ENCODE data around the gene RSPO4. TPM values are rescaled to one million over a fixed set of nuclear protein-coding genes. Genes with fewer than 3 reads are reported as not detected.

The RSPO4 gene
- total RNA-seq, 4 donors from 2014 or later = not detected

DNA sequence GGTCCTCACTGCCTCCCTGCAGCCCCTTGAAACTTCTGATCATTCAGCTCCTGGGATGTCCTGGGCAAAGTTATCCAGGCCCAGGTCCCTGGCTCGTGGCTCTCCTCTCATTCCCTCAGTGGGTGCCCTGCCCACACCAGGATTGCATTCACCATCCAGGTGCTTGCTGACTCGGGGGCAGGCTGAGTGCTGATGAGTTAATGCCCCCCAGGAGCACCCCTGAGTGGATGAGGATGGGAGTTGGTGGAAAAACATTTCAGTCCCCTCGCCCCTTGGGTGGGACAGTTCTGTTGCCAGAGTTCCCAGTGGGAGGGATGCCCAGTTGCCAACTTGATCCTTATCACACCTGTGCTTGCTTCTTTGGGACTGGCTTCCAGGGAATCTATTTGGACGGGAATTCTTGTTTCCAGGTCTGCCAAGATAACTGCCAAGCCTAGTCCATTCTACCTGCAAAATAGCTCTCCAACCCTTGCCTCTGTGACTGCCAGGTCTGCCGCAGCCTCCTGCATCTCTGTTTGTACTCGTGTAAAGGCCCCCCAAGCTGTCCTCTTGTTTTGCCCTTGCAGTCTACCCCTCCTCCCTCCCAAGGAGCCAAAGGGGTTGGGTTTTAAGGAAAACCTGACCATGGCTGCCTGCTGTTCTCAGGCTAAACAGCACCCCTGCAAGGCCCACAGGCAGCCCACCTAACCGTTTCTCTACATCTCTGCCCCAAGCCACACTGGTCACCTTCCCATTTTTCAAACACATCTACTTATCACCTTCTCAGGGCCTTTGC lies 11.6 kb upstream of the RSPO4 start:
- Histone ChIP-seq H3K27ac (no peak overlapping the region), H3K27me3 (no peaks in the 10 kb centered on the region), H3K36me3 (no peaks in the 10 kb centered on the region), H3K4me3 (no peak overlapping the region), H3K9me3 (no peaks in the 10 kb centered on the region), H3K4me1 (no peaks in the 10 kb centered on the region)
- TF ChIP-seq, protein P1, sequence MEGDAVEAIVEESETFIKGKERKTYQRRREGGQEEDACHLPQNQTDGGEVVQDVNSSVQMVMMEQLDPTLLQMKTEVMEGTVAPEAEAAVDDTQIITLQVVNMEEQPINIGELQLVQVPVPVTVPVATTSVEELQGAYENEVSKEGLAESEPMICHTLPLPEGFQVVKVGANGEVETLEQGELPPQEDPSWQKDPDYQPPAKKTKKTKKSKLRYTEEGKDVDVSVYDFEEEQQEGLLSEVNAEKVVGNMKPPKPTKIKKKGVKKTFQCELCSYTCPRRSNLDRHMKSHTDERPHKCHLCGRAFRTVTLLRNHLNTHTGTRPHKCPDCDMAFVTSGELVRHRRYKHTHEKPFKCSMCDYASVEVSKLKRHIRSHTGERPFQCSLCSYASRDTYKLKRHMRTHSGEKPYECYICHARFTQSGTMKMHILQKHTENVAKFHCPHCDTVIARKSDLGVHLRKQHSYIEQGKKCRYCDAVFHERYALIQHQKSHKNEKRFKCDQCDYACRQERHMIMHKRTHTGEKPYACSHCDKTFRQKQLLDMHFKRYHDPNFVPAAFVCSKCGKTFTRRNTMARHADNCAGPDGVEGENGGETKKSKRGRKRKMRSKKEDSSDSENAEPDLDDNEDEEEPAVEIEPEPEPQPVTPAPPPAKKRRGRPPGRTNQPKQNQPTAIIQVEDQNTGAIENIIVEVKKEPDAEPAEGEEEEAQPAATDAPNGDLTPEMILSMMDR (IDR thresholded peaks at IDR 0.05) = no peak
- TF ChIP-seq POLR2A (IDR thresholded peaks at IDR 0.05) = no peak
- DNase-seq = no peak

DNA sequence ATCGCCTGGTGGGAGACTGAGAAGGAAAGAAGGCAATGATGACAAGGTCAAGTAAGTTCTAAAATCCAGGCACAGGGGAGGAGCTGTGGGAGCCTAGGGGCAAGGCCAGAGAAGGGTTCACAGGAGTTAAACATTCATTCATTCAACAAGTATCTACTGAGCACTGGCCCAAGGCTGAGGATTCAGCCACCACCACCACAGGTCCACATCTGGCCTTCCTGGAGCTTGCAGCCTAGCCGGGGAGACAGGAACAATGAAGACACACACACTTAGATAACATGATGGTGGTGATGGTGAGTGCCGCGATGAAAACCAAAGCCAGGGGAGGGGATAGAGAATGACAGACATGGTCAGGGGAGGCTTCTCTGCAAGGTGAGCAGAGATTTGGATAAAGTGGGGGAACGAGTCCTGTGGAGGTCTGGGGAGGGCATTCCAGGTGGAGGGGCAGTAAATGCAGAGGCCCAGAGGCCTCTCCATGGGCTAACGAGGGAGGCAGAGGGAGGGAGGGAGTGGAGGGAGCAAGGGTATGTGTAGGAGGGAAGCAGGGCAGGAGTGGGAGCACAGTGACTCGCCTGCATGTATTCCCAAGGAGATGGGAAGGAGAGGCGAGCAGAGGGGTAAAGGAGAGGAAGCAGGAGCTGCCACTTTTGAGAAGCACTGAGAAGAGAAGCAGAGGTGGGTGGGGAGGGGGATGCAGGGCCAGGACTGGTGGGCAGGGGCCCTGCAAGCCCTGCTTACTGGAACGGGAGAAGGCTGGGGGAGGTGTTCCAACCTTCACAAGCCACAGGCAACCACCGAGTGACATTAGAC lies 10.5 kb upstream of the RSPO4 start:
- no peaks in the 10 kb centered on the region for H3K27me3 ChIP-seq
- H3K4me1 ChIP-seq = no peaks in the 10 kb centered on the region
- no peak for DNase-seq
- H3K36me3 ChIP-seq = no peaks in the 10 kb centered on the region
- H3K9me3 ChIP-seq = no peaks in the 10 kb centered on the region
- H3K4me3 ChIP-seq = no peak overlapping the region
- TF ChIP-seq, protein P1 (IDR thresholded peaks at IDR 0.05) = no peak
- no peak for TF ChIP-seq POLR2A (IDR thresholded peaks at IDR 0.05)
- H3K27ac ChIP-seq = no peak overlapping the region

DNA sequence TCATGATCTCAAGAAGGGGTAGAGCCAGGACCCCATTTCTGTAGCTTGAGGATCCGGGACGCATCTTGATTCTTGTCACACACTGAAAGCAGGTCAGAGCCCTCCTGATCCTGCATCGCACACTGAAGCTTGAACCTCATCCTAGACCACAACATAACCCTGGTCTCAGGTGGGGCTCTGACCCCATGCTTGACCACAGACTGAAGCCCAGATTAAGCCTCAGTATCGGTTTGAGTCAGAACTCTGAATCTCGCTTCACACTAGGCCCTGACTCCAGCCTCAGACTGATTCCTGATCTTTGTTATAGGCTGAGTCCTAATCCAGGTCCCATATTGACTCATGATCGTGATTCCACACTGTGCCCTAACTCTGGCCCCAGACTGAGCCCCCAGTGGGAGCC lies 8.5 kb upstream of the RSPO4 start:
- Histone ChIP-seq H3K27ac (no peak overlapping the region), H3K36me3 (no peaks in the 10 kb centered on the region), H3K4me1 (no peaks in the 10 kb centered on the region), H3K4me3 (no peak overlapping the region), H3K27me3 (no peaks in the 10 kb centered on the region), H3K9me3 (no peaks in the 10 kb centered on the region)
- DNase-seq = no peak
- TF ChIP-seq, protein P1 (IDR thresholded peaks at IDR 0.05) = no peak
- TF ChIP-seq POLR2A (IDR thresholded peaks at IDR 0.05) = no peak

- H3K4me1 ChIP-seq = peaks cover 0 to 4% (median 0%) of the 10 kb centered on the region in 4 donors
- DNase-seq = peak in 1 of 3 donors; percentile 53
- TF ChIP-seq POLR2A (IDR thresholded peaks at IDR 0.05) = no peak
- TF ChIP-seq, protein P1 (IDR thresholded peaks at IDR 0.05) = no peak
These were observed 3.4 kb upstream of the RSPO4 start for GRCh38 chr20:1005452-1006027.

DNA sequence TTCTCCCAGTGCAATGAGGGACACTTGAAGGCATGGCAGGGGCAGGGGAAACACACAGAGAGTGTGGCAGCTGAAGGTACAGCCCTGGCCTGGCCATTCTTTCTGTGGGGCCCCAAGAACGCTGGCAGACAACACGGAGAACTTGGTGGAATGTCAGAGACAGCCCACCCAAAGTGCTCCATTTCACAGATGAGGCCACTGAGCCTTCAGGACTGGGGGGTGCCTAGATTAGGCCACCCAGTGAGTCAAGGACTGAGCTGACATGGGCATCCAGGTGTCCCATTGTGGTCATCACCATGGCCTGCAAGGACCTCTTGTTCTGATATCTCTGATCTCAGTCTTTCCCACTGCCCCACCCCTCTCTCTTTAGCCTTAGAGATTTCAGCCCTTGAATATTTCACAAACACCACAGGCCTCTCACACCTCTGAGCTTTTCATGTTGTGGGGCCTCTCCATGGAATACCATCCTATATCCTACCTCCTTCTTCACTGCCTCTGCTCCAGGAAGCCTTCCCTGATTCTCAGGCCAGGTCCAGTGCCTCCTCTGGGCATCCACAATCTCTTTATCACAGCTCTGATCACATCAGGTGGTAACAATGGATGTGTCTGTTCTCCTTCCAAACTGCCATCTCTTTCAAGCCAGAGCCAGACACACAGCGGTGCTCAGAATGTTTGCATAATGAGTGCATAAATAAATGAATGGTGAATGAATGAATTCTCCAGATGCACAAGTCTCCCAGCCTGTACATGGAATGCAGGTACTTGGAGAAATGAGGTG lies 2.0 kb upstream of the RSPO4 start:
- no peak for DNase-seq
- peaks cover 0 to 11% of the 10 kb centered on the region in 2 donors for H3K27me3 ChIP-seq
- H3K9me3 ChIP-seq = no peaks in the 10 kb centered on the region
- peaks cover 0 to 4% (median 0%) of the 10 kb centered on the region in 4 donors for H3K4me1 ChIP-seq
- no peak overlapping the region for H3K4me3 ChIP-seq
- no peaks in the 10 kb centered on the region for H3K36me3 ChIP-seq
- no peak for TF ChIP-seq POLR2A (IDR thresholded peaks at IDR 0.05)
- TF ChIP-seq, protein P1 (IDR thresholded peaks at IDR 0.05) = no peak
- H3K27ac ChIP-seq = no peak overlapping the region

More at GRCh38 chr20:1005452-1006027, 3.4 kb upstream of the RSPO4 start:
- Histone ChIP-seq H3K36me3 (no peaks in the 10 kb centered on the region), H3K9me3 (no peaks in the 10 kb centered on the region), H3K27me3 (peaks cover 0 to 11% of the 10 kb centered on the region in 2 donors), H3K27ac (no peak overlapping the region), H3K4me3 (no peak overlapping the region)

All from Peyer's patch (tissue), 4 donors.